Measurements from ENCODE around the gene CCNO.

CCNO gene

GRCh38 chr5:55276771-55277170 lies 43.4 kb upstream of the CCNO start:
- Histone ChIP-seq H3K9me3 (ENCODE audit: control insufficient read depth, insufficient read depth, low read depth, low read length) (no peaks in the 10 kb centered on the region), H3K27ac (ENCODE audit: extremely low read depth, low read depth, low read length) (no peak overlapping the region), H3K4me1 (ENCODE audit: control insufficient read depth, insufficient read depth, low read length) (no peaks in the 10 kb centered on the region), H3K36me3 (ENCODE audit: control insufficient read depth in 2 of 2, insufficient read depth in 1 of 2, low read length in 2 of 2) (peaks cover 86 to 90% of the 10 kb centered on the region in 2 experiments), H3K4me3 (ENCODE audit: low read depth, low read length) (no peak overlapping the region)
- POLR2A ChIA-PET = no interaction called here
- CTCF ChIA-PET = interaction anchor here (0.6 kb wide), 1 partner anchor 8 kb away, joined by 3 read pairs; no protein-coding TSS in a partner anchor
- TF ChIP-seq ZNF211 (tag by site-specific recombination; IDR thresholded peaks at IDR 0.05; ENCODE audit: low read depth) (no peak), ZNF629 (tag by site-specific recombination; IDR thresholded peaks at IDR 0.05) (no peak), ZNF830 (tag by site-specific recombination; IDR thresholded peaks at IDR 0.05; ENCODE audit: low read depth) (no peak), ZNF560 (tag by site-specific recombination; IDR thresholded peaks at IDR 0.05; ENCODE audit: borderline replicate concordance) (no peak), MEIS1 (CRISPR knock-in tag; IDR thresholded peaks at IDR 0.05; ENCODE audit: borderline replicate concordance) (no peak), ZNF366 (tag by site-specific recombination; conservative IDR thresholded peaks at IDR 0.05) (no peak), ZNF10 (tag by site-specific recombination; IDR thresholded peaks at IDR 0.05) (no peak), ZNF132 (tag by site-specific recombination; IDR thresholded peaks at IDR 0.05; ENCODE audit: borderline replicate concordance) (no peak), ZBTB1 (tag by site-specific recombination; IDR thresholded peaks at IDR 0.05) (no peak), ZBTB48 (tag by site-specific recombination; IDR thresholded peaks at IDR 0.05) (no peak), SP3 (tag by site-specific recombination; IDR thresholded peaks at IDR 0.05) (no peak), GFI1B (tag by site-specific recombination; IDR thresholded peaks at IDR 0.05) (no peak), SP2 (tag by site-specific recombination; IDR thresholded peaks at IDR 0.05) (no peak), ZNF426 (tag by site-specific recombination; IDR thresholded peaks at IDR 0.05) (no peak), ZNF140 (tag by site-specific recombination; IDR thresholded peaks at IDR 0.05) (no peak), ZNF175 (tag by site-specific recombination; IDR thresholded peaks at IDR 0.05) (no peak), WT1 (tag by site-specific recombination; IDR thresholded peaks at IDR 0.05) (no peak)
- TF ChIP-seq, protein P1, sequence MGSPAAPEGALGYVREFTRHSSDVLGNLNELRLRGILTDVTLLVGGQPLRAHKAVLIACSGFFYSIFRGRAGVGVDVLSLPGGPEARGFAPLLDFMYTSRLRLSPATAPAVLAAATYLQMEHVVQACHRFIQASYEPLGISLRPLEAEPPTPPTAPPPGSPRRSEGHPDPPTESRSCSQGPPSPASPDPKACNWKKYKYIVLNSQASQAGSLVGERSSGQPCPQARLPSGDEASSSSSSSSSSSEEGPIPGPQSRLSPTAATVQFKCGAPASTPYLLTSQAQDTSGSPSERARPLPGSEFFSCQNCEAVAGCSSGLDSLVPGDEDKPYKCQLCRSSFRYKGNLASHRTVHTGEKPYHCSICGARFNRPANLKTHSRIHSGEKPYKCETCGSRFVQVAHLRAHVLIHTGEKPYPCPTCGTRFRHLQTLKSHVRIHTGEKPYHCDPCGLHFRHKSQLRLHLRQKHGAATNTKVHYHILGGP (tag by site-specific recombination; IDR thresholded peaks at IDR 0.05) = no peak
- TF ChIP-seq, protein P2, sequence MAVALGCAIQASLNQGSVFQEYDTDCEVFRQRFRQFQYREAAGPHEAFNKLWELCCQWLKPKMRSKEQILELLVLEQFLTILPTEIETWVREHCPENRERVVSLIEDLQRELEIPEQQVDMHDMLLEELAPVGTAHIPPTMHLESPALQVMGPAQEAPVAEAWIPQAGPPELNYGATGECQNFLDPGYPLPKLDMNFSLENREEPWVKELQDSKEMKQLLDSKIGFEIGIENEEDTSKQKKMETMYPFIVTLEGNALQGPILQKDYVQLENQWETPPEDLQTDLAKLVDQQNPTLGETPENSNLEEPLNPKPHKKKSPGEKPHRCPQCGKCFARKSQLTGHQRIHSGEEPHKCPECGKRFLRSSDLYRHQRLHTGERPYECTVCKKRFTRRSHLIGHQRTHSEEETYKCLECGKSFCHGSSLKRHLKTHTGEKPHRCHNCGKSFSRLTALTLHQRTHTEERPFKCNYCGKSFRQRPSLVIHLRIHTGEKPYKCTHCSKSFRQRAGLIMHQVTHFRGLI (tag by site-specific recombination; IDR thresholded peaks at IDR 0.05) = no peak

DNA sequence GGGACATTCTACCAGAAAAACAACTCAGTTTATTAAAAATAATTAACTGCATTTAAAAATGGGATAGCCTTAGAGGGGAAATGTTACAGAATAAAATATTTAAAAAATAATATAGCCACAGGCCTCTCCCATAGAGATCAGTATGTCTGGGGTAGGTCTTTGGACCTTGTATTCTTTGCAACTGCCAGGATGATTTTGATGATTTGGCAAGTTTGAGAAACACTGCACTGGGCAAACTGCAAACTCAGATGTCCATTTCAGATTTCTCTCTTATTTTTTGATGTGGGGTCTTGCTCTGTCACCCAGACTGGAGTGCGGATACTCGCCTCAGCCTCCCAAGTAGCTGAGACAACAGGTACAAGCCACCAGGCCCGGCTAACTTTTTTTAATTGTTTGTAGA lies 24.9 kb upstream of the CCNO start:
- no peak for TF ChIP-seq ZNF138 (tag by site-specific recombination; IDR thresholded peaks at IDR 0.05; ENCODE audit: borderline replicate concordance)
- TF ChIP-seq SP2 (tag by site-specific recombination; IDR thresholded peaks at IDR 0.05) = no peak
- no peak for TF ChIP-seq ZNF776 (tag by site-specific recombination; IDR thresholded peaks at IDR 0.05; ENCODE audit: borderline replicate concordance)
- TF ChIP-seq ZFP69B (tag by site-specific recombination; IDR thresholded peaks at IDR 0.05) = no peak
- no peak for TF ChIP-seq ZNF335 (tag by site-specific recombination; conservative IDR thresholded peaks at IDR 0.05)
- no peak overlapping the region for H3K27ac ChIP-seq (ENCODE audit: extremely low read depth, low read depth, low read length)
- H3K36me3 ChIP-seq (ENCODE audit: control insufficient read depth in 2 of 2, insufficient read depth in 1 of 2, low read length in 2 of 2) = peaks cover 52 to 76% of the 10 kb centered on the region in 2 experiments
- ChIA-PET POLR2A (no interaction called here), CTCF (interaction anchor here (0.6 to 1.8 kb wide), 2 partner anchors 32 to 132 kb away, joined by 3 to 5 read pairs; no protein-coding TSS in a partner anchor)
- no peak overlapping the region for H3K4me3 ChIP-seq (ENCODE audit: low read depth, low read length)
- H3K9me3 ChIP-seq (ENCODE audit: control insufficient read depth, insufficient read depth, low read depth, low read length) = no peaks in the 10 kb centered on the region
- H3K4me1 ChIP-seq (ENCODE audit: control insufficient read depth, insufficient read depth, low read length) = no peaks in the 10 kb centered on the region

Data from HEK293 (cell line).